Lower lobe of right lung (tissue), 2 donors: ENCODE measurements around the gene NLRP6. TPM values are rescaled to one million over a fixed set of nuclear protein-coding genes. Genes with fewer than 3 reads are reported as not detected.

ENCODE experiments used
- ATAC-seq, 2 donors: fragments of 200-7000 bp; cut with Tn5 transposase; one replicate each; pipeline ENCODE4 v1.9.1; 2020 to 2022; ENCODE audit warnings: mild to moderate bottlenecking in 2 of 2, moderate library complexity in 2 of 2
- DNase-seq: peaks from one replicate; pipeline ENCODE4 v3.0.0-alpha.2; 2020
- H3K27ac ChIP-seq: fragments of 200-600 bp; one replicate; pipeline ENCODE4 v1.8.0; 2022
- H3K27me3 ChIP-seq: fragments of 200-600 bp; one replicate; pipeline ENCODE4 v1.8.0; 2022; ENCODE audit warnings: low read depth
- H3K36me3 ChIP-seq: fragments of 200-600 bp; one replicate; pipeline ENCODE4 v1.8.0; 2022; ENCODE audit warnings: mild to moderate bottlenecking
- H3K4me1 ChIP-seq: fragments of 200-600 bp; one replicate; pipeline ENCODE4 v1.8.0; 2022
- H3K4me3 ChIP-seq: fragments of 200-600 bp; one replicate; pipeline ENCODE4 v1.8.0; 2022; ENCODE audit warnings: mild to moderate bottlenecking
- H3K9me3 ChIP-seq: fragments of 200-600 bp; one replicate; pipeline ENCODE4 v1.8.0; 2022
- intact Hi-C: fragments of 100-400 bp; cut with DNase I; formaldehyde crosslinking; loops from one replicate; pipeline ENCODE4 v1.11.0; 2022
- long read RNA-seq: library from polyadenylated mRNA; unstranded; transcript quantifications from one replicate; pipeline ENCODE4 v2.0.0, GENCODE V29; 2021
- total RNA-seq: library from RNA; stranded (reverse); fragmentation: NEBNext Ultra II Directional; extraction: Animal tissue kit (Norgen Biotek cat#: 25700); gene quantifications from one replicate; pipeline ENCODE4 v1.2.1, GENCODE V29; 2021
- TF ChIP-seq, protein P1 (sequence below): fragments of 200-600 bp; IDR thresholded peaks from one replicate; pipeline ENCODE4 v1.8.0; 2022; ENCODE audit warnings: antibody characterized with exemption, mild to moderate bottlenecking
- donor health status: DM: no; HTN: yes; CAD: no; lungs with severe emphysema.

Gene NLRP6
- total RNA-seq = 1.3 TPM
- long read RNA-seq, partial matches to known transcripts = 3 of 5 reads
- long read RNA-seq, other reads (novel, unspliced or antisense) = 2 of 5 reads

DNA sequence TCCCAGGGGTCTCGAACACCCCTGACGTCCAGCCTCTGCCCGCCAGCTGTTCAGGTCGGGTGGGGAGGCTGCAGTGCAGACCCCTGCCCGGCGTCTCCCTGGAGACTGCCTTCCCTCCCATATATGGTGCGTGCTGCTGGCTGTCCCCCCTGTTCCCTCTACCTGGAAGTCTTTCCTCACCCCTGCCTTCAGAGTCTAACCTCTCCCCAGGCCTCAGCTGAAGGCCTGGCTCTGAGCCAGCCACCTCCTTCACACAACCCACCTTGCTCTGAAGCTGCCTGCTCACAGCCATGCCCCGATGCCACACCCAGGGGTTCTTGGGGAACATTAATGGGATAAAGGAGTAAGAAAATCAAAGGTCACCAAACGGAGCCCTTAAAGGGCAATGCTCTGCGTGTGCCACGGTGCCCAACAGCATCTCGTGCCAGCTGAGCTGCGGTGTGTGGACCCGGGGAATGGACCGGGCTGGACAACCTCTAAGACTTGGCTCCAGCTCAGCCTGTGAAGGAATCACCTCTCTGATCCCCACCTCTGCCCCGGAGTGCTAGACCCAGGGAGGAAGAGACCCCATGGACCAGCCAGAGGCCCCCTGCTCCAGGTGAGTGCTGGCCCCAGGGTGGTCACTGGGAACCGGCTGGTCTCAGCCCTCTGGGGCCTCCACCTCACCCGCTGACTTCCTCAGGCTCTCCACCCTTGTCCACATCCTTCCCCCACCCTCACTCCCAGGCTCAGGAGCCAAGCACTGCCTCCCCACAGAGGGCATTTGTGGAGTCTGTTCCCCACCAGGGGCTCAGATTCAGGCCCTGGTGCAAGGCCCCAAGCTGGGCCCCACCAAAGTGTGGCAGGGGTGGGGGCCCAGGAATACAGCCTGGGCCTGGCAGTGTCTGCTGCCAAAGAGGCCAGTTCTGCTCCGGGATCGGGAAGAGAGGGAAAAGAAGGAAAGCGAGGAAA, at the start of gene NLRP6:
TSS of gene NLRP6 (plus strand) at position 407 of the 951 bp plus-strand sequence. CDS start at position 570, 163 bp downstream.
- peak in 1 of 2 donors; percentile 10 for ATAC-seq
- Histone ChIP-seq H3K4me1 (peaks cover 42% of the 10 kb centered on the region), H3K27me3 (peaks cover 53% of the 10 kb centered on the region), H3K27ac (no peak within 1 kb of the TSS), H3K36me3 (no peaks in the 10 kb centered on the region), H3K4me3 (peak within 1 kb of the TSS; percentile 46), H3K9me3 (no peaks in the 10 kb centered on the region)
- TF ChIP-seq, protein P1, sequence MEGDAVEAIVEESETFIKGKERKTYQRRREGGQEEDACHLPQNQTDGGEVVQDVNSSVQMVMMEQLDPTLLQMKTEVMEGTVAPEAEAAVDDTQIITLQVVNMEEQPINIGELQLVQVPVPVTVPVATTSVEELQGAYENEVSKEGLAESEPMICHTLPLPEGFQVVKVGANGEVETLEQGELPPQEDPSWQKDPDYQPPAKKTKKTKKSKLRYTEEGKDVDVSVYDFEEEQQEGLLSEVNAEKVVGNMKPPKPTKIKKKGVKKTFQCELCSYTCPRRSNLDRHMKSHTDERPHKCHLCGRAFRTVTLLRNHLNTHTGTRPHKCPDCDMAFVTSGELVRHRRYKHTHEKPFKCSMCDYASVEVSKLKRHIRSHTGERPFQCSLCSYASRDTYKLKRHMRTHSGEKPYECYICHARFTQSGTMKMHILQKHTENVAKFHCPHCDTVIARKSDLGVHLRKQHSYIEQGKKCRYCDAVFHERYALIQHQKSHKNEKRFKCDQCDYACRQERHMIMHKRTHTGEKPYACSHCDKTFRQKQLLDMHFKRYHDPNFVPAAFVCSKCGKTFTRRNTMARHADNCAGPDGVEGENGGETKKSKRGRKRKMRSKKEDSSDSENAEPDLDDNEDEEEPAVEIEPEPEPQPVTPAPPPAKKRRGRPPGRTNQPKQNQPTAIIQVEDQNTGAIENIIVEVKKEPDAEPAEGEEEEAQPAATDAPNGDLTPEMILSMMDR = no peak
- DNase-seq = no peak
- intact Hi-C loops = no loop called here

GRCh38 chr11:230431-230830, 47.8 kb upstream of the NLRP6 start:
- peaks cover 14% of the 10 kb centered on the region for H3K4me1 ChIP-seq
- TF ChIP-seq, protein P1 = no peak
- H3K36me3 ChIP-seq = peaks cover 21% of the 10 kb centered on the region
- DNase-seq (no peak), ATAC-seq (no peak)
- H3K4me3 ChIP-seq = no peak overlapping the region
- H3K9me3 ChIP-seq = no peaks in the 10 kb centered on the region
- H3K27ac ChIP-seq = no peak overlapping the region
- H3K27me3 ChIP-seq = no peaks in the 10 kb centered on the region
- intact Hi-C loops = no loop called here

GRCh38 chr11:232783-233565, 45.2 kb upstream of the NLRP6 start:
- H3K27ac ChIP-seq = no peak overlapping the region
- H3K36me3 ChIP-seq = peaks cover 21% of the 10 kb centered on the region
- ATAC-seq = no peak
- no peak for DNase-seq
- no peak overlapping the region for H3K4me3 ChIP-seq
- intact Hi-C loops = no loop called here
- H3K27me3 ChIP-seq = no peaks in the 10 kb centered on the region
- peaks cover 18% of the 10 kb centered on the region for H3K4me1 ChIP-seq
- H3K9me3 ChIP-seq = no peaks in the 10 kb centered on the region
- TF ChIP-seq, protein P1 = no peak

DNA sequence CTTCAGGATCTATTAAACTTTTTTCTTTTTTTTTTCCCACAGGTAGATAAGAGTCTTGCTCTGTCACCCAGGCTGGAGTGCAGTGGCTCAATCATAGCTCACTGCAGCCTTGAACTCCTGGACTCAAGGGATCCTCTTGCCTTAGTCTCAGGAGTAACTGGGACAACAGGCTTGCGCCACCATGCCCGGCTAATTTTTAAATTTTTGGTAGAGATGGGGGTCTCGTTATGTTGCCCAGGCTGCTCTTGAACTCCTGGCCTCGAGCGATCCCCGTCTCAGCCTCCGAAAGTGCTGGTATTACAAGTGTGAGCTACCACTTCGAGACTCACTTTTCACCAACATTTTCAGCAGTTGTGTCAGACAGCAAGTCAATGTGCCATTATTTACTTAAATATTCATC, 43.0 kb upstream of the NLRP6 start:
- Histone ChIP-seq H3K36me3 (peaks cover 20% of the 10 kb centered on the region), H3K27ac (peak overlapping the region; percentile 96), H3K27me3 (no peaks in the 10 kb centered on the region), H3K4me3 (peak overlapping the region; percentile 94), H3K9me3 (no peaks in the 10 kb centered on the region), H3K4me1 (peaks cover 27% of the 10 kb centered on the region)
- ATAC-seq (no peak), DNase-seq (no peak)
- TF ChIP-seq, protein P1 = no peak
- intact Hi-C loops = no loop called here

GRCh38 chr11:235609-235996, 42.6 kb upstream of the NLRP6 start:
- intact Hi-C loops = no loop called here
- Histone ChIP-seq H3K27ac (peak overlapping the region; percentile 96), H3K36me3 (peaks cover 22% of the 10 kb centered on the region), H3K4me1 (peaks cover 27% of the 10 kb centered on the region), H3K27me3 (no peaks in the 10 kb centered on the region), H3K4me3 (peak overlapping the region; percentile 94), H3K9me3 (no peaks in the 10 kb centered on the region)
- TF ChIP-seq, protein P1 = no peak
- DNase-seq = no peak
- ATAC-seq = peak in 1 of 2 donors; percentile 24
